GM06990 (cell line): ENCODE results near the gene FBXL17.
A peak's percentile ranks its signal among the peaks of the same experiment; 100 is the strongest.

Experiments
- DNase-seq: peaks from one replicate; pipeline ENCODE4 v3.0.0-alpha.2; 2011; ENCODE audit not compliant: insufficient read length; ENCODE audit errors: extremely low read depth
- H3K27me3 ChIP-seq: replicated peaks from 2 replicates; pipeline ENCODE4 v1.6.0; 2011; ENCODE audit warnings: low read length; ENCODE audit not compliant: control insufficient read depth, insufficient read depth
- H3K36me3 ChIP-seq: 2 replicates; pipeline ENCODE4 v1.5.1; 2011; ENCODE audit warnings: low read length; ENCODE audit not compliant: control insufficient read depth, insufficient read depth
- H3K4me3 ChIP-seq: replicated peaks from 2 replicates; pipeline ENCODE4 v1.5.1; 2011; ENCODE audit warnings: low read depth, mild to moderate bottlenecking, control low read depth, low read length
- TF ChIP-seq, protein P1 (sequence below): IDR thresholded peaks from 2 replicates; pipeline ENCODE4 v1.5.1; 2011; ENCODE audit warnings: low read length, control low read depth, mild to moderate bottlenecking, inconsistent platforms; ENCODE audit not compliant: insufficient read depth, poor library complexity, severe bottlenecking

Gene FBXL17

DNA sequence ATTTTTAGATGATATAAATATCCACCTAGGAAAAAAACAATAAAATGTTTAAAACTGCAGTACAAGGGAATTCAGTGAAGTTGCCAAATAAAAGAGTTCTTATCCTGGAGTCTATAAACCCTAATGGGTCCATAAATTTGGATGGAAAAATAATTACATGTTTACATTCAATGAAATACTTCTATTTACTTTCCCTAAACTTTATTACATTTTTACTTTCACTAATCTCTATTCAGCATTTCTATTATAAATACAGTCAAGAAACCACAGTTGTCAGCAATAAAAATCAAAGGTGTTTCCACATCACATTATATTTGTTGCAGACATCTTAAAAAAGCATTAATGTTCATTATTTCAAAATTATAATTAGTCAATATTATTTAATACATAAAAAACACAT, 118.6 kb downstream of the FBXL17 start:
- TF ChIP-seq, protein P1, sequence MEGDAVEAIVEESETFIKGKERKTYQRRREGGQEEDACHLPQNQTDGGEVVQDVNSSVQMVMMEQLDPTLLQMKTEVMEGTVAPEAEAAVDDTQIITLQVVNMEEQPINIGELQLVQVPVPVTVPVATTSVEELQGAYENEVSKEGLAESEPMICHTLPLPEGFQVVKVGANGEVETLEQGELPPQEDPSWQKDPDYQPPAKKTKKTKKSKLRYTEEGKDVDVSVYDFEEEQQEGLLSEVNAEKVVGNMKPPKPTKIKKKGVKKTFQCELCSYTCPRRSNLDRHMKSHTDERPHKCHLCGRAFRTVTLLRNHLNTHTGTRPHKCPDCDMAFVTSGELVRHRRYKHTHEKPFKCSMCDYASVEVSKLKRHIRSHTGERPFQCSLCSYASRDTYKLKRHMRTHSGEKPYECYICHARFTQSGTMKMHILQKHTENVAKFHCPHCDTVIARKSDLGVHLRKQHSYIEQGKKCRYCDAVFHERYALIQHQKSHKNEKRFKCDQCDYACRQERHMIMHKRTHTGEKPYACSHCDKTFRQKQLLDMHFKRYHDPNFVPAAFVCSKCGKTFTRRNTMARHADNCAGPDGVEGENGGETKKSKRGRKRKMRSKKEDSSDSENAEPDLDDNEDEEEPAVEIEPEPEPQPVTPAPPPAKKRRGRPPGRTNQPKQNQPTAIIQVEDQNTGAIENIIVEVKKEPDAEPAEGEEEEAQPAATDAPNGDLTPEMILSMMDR = no peak
- no peaks in the 10 kb centered on the region for H3K27me3 ChIP-seq
- DNase-seq = no peak
- H3K36me3 ChIP-seq = no peaks in the 10 kb centered on the region
- H3K4me3 ChIP-seq = no peak overlapping the region

- TF ChIP-seq, protein P1 = no peak
- no peak for DNase-seq
- H3K27me3 ChIP-seq = no peaks in the 10 kb centered on the region
- H3K36me3 ChIP-seq = no peaks in the 10 kb centered on the region
- no peak overlapping the region for H3K4me3 ChIP-seq
These were observed 121.1 kb downstream of the FBXL17 start for GRCh38 chr5:108260858-108261170.

DNA sequence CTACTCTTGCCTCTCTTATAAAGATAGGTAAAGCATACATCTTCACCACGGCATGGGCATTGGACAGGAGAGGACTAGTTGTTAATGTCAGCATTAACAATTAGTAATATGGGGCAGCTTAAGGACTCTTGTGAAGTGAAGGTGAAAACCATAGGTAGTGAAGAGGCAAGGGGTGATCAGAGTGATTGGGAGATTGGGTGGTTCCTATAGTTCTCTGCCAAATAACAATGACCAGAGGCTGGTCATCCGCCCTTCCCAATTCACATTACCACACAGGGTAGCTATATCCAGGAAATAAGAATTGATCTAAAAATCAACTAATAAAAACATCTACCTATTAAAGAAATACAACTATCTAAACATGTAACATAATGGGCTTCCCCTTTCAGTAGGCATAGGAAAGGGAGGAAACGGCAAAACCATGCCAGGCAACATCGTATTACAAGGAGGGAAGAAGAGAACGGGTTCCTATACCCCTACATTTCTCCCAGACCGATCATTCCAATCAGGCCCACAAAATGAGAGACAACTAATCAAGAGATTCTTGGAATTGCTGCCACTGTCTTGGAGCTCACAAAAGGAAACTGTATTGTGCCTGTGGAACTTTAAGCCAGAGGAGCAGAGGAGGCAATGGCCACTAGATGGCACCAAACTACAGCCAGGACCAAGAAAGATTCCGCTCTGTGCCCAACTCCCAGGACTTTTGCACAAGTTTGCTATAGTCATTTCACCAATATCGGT, 121.6 kb downstream of the FBXL17 start:
- H3K36me3 ChIP-seq = no peaks in the 10 kb centered on the region
- DNase-seq = peak; percentile 20
- H3K27me3 ChIP-seq = no peaks in the 10 kb centered on the region
- peak overlapping the region; percentile 51 for H3K4me3 ChIP-seq
- TF ChIP-seq, protein P1 = peak; percentile 93

- TF ChIP-seq, protein P1 = no peak
- no peak for DNase-seq
These were observed 122.6 kb downstream of the FBXL17 start for GRCh38 chr5:108259306-108259705.

DNA sequence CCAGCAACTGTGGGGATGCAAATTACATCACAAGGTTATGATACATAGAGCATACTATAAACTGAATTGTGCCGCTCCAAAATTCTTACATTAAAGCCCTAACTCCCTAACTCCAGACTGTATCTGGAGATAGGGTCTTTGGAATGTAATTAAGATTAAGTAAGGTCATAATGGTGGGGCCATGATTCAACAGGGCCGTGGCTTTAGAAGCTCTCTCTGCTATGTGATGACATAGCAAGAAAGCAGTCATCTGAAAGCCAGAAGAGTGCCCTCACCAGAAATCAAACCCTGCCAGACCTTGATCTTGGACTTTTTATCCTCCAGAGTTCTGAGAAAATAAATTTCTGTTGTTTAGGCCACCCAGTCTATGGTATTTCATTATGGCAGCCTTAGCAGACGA, 123.9 kb downstream of the FBXL17 start:
- TF ChIP-seq, protein P1 = no peak
- no peak for DNase-seq
- Histone ChIP-seq H3K36me3 (no peaks in the 10 kb centered on the region), H3K4me3 (no peak overlapping the region), H3K27me3 (no peaks in the 10 kb centered on the region)

More at GRCh38 chr5:108259306-108259705, 122.6 kb downstream of the FBXL17 start:
- Histone ChIP-seq H3K36me3 (no peaks in the 10 kb centered on the region), H3K27me3 (no peaks in the 10 kb centered on the region), H3K4me3 (no peak overlapping the region)

GRCh38 chr5:108255468-108255867, 126.4 kb downstream of the FBXL17 start:
- H3K36me3 ChIP-seq = no peaks in the 10 kb centered on the region
- TF ChIP-seq, protein P1 = no peak
- no peak for DNase-seq
- no peak overlapping the region for H3K4me3 ChIP-seq
- H3K27me3 ChIP-seq = no peaks in the 10 kb centered on the region
